ENCODE results near the gene SERPINB6.
"Not testable (repeated sequence)": the region's sequence is repeated elsewhere in the genome, so short reads cannot be mapped to it uniquely, and the experiment has no call there.

SERPINB6 gene

DNA sequence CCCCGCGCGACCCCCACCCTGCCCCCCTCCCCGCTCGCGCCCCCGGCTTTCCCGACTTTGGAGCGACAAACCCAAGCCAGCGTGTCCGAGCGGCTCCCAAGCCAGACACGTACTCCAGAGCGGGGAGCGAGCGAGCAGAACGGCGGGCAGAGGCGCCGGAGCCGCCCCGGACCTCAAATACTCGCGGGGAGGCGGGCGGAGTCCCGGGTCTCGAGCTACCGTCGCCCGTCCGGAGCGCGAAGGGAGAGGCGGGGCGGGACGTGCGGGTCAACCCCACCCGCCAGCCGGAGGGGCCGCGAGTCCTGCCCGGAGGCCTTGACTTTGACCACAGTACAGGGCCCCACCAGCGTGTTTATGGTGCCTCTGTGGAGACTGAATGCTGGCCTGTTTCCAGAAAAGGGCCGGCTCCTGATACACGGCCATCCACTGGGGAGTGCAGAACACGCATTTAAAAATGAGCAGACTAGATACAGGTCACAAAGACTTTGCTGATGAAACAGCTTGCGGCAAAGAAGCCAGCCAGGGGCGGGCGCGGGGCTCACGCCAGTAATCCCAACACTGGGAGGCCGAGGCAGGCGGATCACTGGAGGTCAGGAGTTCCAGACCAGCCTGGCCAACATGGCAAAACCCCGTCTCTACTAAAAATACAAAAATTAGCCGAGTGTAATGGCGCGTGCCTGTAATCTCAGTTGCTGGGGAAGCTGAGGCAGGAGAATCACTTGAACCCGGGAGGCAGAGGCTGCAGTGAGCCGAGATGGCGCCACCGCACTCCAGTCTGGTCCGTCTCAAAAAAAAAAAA, at the start of gene SERPINB6:
SERPINB6 (minus strand) TSS at position 148 of the 799 bp plus-strand sequence. CDS start 12,235 bp downstream, outside the sequence.
- DNase-seq, result peak; percentile 35

DNA sequence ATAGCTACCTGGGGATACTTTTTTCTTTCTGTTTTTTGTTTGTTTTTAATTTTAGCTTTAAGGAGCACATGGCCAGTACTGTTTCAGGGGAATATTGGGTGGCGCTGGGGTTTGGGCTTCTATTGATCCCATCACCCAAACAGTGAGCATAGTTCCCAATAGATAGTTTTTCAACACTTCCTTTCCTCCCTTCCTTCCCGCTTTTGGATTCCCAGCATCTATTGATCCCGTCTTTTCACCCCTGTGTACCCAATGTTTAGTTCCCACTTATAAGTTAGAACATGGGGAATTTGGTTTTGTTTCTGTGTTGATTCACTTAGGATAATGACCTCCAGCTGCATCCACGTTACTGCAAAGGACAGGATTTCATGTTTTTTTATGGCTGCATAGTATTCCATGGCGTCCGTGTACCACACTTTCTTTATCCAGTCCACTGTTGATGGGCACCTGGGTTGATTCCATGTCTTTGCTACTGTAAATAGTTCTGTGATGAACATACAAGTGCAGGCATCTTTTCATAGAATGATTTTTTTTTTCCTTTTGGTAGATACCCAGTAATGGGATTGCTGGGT, 48.5 kb upstream of the SERPINB6 start:
- no peak for DNase-seq

DNA sequence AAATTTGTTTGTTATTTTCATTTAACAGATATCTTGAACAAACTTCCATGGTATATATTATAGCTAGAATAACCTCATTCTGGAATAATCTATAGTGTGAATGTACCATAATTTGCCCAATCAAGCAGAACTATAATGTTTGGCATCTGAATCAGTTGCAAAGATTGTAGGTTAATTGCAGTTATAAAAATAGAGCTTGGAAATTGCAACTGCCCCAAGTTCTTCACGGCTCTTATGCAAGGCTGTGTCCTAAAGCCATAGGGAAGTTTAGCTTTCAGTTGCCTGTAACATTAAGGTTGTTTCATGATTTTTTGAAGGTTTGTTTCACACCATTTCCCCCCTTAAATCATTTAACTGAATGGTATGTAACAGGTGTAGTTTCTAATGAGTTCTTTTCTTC, 47.7 kb upstream of the SERPINB6 start:
- DNase-seq, result no peak

DNA sequence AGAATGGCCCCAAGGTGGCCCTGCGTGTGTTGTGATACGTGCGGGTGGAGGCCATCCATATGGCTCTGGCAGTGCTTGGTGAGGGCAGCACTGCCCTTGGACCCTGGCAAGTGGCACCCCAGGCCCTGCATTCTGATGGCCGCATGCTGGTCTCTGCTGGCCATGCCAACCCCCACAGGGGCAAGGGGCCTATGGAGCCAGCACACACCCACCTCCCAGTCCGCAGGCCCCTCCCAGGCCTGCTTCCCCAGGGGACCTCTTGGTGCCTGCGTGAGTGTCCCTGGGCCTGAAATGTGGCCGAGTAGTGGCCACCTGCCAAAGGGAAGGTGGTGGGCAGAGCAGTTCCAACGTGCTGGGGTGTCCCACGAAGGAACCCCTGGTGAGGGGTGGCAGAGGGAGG, 45.9 kb upstream of the SERPINB6 start:
- DNase-seq, result no peak

DNA sequence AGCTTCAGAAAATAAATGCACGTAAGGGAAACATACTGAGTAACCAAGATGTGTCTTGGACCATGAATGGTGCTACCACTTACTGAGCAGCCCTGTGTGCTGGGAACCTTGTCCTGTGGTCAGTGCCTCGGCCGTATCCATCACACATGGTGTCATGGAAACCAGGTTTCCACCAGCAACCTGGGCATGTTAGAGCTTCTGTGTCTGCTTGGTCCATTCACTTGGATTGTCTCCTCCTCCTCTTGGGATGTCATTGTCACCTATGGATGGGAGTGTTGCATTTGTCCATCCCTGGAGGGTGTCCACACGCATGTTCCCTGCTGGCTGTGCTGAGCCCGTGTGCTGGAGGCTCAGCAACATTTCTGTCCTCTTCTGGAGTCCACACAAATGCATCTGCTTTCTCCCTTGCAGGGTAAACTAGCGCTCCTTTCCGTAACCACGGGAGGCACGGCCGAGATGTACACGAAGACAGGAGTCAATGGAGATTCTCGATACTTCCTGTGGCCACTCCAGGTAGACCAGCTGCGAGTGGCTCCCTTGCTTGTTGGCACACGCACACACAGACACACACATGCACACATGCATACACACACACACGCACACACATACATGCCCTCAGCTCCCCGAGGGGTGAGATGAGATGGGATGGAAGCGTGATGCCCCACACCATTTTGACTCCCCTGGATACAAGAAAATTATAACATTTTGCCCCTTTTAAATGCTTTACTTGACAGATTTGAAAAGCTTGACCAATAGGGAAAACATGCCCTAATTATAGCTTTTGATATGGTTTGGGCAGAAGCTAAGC, 45.3 kb upstream of the SERPINB6 start:
- no peak for DNase-seq

DNA sequence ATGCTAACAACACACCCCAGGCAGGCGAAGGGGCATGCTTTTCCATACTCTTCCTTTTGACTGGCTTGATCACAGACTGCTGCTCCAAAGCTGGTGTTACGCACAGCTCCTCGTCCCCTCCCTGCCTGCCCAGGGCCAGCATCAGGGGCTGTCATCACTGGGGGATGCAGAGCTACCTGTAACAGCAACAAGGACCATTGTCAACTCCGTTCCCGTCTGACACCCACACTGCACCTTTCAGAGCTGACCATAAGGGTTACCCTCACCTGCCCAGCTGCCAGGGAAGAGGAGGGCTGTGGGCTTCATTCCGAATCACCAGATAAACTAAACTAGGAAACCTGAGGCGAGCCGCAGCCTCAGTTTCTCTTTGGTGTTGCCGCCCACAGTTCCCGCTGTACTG, 43.8 kb upstream of the SERPINB6 start:
- DNase-seq, result no peak

DNA sequence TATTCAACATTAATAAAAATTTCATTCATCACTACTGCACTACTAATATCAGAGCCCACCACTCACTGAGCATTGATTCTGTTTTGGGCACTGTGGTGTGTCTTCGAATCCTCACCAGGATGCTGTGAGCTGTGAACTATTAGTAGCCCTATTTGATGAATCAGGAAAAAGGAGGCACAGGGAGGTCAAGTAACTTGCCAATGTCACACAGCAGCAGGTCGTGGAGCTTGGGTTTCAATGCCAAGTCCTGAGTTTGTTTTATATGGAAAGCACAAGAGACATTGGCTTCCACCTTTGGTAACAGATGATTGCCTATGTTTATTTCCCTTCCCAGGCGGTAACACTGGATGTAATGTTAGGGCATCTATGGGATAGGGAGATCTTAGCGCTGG, 43.3 kb upstream of the SERPINB6 start:
- no peak for DNase-seq

DNA sequence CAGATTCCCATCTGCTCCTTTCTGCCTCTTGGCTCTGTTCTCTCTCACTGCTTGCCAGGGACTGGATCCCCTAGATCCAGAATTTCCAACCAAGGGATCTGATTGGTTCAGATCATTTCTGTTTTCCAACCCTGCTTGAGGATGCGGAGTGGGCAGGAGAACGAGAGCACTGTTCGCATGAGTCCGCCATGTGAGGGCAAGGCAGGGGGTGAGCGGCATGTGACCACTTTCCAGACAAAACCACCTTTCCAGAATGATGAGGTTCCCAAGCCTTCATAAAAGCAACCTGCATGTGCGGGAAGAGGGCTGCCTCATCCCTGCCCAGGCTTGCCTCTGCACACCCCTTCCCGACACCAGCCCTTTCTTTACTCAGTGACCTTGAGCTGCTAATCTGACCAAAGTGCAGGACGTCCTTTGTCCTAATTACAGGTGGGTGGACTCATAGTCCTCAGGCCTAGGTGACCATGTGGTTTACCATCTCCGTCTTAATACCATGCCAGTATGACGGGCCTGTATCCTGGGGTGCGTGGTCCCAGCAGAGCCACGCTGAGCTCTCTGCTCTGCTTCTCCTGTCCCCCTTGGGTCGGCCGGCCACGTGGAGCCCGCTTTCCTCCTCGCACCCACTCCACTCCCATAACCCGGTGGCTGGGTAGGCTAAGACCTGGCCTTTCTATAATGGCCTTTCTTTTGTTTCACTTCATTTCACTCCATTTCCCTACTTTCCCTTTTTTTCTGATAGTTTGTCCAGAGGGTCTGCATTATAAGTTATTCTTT, 42.7 kb upstream of the SERPINB6 start:
- DNase-seq, result no peak

DNA sequence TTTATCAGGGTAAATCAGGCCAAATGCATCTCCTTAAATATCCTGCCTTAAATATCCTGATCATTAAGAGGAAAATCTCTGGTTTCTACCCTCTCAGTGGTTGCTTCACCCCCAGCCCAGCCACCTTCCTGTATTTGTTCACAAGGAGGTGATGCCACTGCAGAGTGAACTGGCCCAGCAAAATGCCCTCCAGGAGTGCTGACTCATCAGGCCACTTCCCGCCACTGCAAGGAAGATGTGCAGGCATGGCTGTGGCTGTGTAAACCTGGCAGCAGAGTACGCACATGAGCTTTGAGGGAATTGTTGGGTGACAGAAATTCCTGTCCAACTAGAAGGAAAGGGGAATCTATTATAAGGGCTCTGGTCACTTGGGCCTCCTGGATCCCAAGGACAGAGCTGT, 42.1 kb upstream of the SERPINB6 start:
- DNase-seq, result no peak

DNA sequence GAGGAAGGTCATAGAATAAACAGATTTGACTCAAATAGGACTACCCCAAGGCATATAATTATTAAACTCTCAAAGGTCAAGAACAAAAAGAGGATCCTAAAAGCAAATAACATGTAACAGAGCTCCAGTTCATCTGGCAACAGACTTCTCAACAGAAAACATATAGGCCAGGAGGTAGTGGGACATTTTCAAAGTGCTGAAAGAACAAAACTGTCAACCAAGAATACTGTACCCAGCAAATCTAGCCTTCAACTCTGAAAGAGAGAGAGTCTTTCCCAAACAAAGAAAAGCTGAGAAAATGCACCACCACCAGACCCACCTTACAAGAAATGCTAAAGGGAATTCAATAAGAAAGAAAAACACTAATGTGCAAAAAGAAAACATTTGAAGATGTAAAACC, 40.2 kb upstream of the SERPINB6 start:
- DNase-seq, result no peak

DNA sequence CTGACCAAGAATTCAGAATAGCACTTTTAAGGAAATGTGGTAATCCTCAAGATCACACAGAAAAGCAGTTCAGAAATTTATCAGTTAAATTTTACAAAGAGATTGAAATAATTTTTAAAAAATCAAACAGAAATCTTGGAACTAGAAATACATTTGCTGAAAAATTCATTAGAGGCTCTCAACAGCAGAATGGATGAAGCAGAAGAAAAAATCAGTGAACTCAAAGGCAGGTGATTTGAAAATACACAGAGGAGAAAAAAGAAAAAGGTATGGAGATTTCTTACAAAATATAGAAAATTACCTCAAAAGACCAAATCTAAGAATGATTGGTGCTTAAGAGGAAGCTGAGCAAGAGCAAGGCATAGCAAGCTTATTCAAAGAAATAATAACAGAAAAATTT, 39.8 kb upstream of the SERPINB6 start:
- DNase-seq, result no peak

DNA sequence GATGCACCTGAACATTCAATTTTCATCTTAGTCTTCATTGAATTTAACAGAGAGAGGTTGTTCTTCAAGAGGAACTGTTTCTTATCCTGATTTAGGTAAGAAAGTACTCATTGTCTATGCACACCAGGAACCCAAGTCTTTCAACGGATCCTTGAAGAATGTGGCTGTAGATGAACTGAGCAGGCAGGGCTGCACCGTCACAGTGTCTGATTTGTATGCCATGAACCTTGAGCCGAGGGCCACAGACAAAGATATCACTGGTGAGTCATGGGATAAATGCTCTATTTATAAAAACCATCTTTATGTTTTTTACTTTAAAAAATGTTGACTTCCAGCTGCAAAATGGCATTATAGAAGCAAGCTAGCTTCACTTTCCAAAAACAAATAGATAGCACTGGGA, 38.6 kb upstream of the SERPINB6 start:
- DNase-seq, result no peak

DNA sequence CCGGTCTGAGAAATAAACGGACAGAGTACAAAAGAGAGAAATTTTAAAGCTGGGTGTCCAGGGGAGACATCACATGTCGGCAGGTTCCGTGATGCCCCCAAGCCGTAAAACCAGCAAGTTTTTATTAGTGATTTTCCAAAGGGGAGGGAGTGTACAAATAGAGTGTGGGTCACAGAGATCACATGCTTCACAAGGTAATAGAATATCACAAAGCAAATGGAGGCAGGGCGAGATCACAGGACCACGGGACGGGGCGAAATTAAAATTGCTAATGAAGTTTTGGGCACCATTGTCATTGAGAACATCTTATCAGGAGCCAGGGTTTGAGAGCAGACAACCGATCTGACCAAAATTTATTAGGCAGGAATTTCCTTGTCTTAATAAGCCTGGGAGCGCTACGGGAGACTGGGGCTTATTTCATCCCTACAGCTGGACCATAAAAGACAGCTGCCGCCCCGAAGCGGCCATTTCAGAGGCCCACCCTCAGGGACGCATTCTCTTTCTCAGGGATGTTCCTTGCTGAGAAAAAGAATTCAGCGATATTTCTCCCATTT, 37.4 kb upstream of the SERPINB6 start:
- DNase-seq, result not testable (repeated sequence)

DNA sequence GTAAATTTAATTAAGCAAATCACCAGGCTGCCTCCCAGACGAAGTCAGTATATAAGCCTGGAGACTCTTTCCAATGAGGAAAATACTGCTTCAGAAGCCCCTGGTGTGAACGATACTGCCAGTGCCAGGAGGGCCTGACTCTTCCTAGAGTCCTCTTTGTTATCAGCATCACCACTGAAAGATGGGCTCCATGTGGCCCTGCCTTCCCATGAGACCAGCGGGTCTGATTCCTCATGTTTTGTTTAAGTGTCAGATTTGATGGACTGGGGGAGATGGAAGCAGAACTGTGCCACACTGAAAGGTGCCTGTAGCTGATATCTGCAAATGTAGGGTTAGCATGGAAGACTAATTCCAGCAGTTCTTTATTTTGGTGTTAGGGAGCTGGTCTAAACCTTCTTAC, 36.2 kb upstream of the SERPINB6 start:
- no peak for DNase-seq

DNA sequence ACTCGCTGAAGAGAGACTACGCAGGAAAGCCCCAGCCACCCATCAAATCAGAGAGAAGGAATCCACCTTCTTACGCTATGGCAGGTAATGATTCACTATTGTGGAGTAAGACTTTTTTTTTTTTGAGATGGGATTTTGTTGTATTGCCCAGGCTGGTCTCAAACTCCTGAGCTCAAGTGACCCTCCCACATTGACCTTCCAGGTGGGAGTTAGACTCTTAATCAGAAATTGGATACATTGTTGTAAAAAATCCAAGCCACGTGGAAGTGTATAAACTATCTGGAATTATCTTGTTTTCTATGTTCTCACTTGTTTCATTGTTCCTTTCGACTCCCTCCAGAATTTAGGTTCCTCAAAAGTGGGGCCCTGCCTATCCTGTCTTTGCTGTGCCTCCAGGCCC, 35.1 kb upstream of the SERPINB6 start:
- no peak for DNase-seq

DNA sequence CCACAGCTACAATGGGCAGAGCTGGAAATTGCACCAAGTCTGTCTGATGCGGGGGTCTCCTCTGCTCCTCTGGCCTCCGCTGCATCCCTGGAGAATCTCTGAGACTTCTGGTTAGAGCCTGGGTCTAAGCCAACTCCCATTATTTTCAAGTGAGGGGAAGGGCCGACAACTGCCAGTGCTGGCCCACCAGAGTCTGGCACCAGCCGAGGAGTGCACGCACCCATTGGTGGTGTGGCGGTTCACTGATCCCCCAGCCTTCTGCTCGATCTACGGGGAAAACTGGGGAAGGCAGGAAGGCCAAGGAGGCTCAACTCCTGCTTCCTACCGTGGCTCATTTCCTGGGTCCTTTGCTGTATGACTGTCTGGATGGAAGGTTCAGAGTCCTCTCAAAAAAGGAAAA, 34.5 kb upstream of the SERPINB6 start:
- no peak for DNase-seq

DNA sequence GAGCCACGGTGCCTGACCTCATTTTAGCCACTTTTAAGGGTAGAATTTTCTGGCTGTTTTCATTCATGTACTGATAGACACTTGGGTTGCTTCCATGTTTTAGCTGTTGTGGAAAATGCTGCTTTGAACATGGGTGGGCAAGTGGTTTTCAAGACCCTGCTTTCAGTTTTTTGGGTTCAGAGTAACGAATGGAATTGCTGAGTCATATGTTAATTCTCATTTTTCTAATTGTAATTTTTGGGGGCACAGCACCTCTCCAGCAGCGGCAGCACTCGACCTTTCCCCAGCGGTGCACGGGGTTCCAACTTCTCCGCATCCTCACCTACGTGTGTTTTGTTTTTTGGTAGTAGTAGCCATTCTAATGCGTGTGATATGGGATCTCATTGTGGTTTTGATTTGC, 33.7 kb upstream of the SERPINB6 start:
- DNase-seq, result no peak

DNA sequence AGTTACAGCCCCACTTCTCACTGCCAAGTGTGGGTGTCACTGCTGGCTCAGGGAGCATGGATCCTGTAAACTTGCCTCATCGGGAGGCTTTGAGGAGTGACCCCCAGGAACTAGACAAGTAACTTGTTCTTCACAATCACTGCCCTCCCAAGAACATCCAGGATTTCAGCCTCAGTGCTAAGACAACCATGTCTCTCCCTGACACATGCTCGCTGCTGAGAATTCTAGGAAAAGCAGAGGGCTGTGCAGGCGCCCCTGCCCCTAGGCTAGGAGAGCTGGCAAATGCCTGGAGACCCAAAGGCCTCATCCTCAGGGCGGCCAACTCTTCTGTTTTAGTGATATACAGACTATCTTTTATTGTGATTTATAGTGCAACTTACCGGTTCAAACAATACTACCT, 31.9 kb upstream of the SERPINB6 start:
- DNase-seq, result not testable (repeated sequence)

DNA sequence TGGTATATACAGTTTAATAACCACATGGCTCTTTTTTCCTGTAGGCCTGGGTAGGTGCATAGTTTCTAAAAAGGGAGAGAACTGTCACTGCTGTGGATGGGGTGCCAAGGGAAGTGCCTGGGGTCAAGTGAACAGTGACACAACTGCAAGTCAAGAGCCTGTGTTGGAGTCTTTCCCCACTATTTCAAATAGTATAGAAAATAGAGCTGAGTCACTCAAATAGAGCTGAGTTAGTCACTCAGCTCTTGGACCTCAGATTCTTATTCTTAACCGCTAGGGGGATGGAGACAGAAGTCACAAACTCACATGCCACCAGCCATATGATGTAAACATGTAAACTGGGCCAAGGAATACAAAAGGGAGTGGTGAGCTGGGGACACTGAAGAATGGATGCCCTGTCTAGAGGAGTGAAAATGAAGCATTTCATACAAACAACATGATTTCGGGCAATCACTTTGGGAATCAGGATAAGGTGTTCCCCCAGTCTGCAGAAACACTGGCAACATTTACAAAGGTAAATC, 30.5 kb upstream of the SERPINB6 start:
- DNase-seq, result no peak

DNA sequence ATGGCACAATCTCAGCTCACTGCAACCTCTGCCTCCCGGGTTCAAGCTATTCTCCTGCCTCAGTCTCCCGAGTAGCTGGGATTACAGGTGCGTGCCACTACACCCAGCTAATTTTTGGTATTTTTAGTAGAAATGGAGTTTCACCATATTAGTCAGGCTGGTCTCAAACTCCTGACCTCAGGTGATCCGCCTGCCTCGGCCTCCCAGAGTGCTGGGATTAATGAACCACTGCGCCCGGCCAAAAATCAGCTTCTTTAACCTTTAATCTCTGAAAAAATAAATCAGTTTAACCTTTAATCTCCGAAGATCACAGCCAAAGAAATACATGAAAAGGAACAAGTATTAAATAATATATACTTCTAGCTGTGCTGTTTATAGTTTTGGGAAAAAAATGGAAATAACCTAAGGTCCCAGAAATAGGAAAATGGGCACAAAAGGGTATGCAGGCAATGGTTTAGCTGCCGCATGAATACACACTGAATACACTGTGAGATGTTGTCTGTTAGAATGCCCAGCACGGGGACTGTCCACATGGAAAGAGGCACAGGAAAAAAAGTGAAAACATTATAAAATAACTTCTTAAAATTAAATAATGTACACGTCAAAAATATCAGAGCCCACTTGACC, 29.9 kb upstream of the SERPINB6 start:
- no peak for DNase-seq

DNA sequence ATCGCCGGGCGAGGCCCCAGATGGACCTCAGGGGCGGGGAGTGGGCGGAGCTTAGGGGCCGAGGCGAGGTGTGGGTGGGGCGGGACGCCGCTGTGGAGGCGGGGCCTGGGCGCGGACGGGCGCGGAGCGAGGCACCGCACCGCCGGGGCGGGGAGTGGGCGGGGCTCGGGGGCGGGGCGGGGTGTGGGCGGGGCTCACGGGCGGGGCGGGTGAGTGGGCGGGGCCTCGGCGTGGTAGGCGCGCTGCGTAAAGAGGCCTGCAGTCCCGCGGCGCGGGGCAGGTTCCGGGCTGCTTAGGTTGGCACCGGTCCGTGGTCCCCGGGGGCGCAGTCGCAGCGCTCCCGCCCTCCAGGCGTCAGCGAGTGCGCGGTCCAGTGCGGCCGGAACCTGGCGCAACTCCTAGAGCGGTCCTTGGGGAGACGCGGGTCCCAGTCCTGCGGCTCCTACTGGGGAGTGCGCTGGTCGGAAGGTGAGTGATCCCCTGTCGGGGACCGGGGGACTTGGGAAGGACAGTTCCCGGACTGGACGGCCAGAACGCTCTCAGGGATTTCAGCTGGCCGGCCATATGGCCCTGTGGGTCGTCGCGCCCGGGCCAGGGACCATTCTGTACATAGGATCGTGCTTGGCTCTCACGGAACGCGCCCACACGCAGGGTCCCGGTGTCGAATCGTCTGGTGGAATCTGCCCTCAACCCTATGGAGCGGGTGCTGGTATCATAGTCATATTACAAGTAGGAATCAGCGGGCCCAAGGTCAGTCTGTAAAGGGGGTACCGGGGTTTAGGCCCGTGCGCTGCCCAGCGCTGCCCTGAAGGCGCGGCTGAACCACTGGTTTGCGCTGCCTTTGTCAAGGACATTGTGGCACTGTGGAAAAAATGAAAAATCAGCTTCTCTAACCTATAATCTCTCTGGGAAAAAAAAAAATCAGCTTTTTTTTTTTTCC, 28.5 kb upstream of the SERPINB6 start, which contains the start of gene NQO2:
NQO2 (plus strand) TSS at position 277 of the 940 bp plus-strand sequence. CDS start 6,659 bp downstream, outside the sequence.
- DNase-seq, result peak; percentile 90

All from stimulated activated CD4-positive, alpha-beta T cell treated with anti-CD3 and anti-CD28 coated beads, Interleukin-4, amount 100 ng/mL, for 1 hour (primary cell).